IMR-90 (cell line): ENCODE data around the gene SEBOX. TPM values are rescaled to one million over a fixed set of nuclear protein-coding genes. Genes with fewer than 3 reads are reported as not detected.

Source experiments
- ATAC-seq: fragments of 200-7000 bp; cut with Tn5 transposase; 2 replicates; pipeline ENCODE4 v1.9.1; 2020; ENCODE audit warnings: low read depth, mild to moderate bottlenecking, moderate library complexity
- BruUV-seq: library from RNA; stranded (reverse); fragments of 400-500 nt; replicated peaks from 2 replicates; lab custom pipeline; 2021; lab: Mats Ljungman, UMichigan
- CTCF ChIA-PET: fragments of 300-600 bp; formaldehyde crosslinking; extraction: SDS; loops from one replicate; lab custom pipeline; 2021; ENCODE audit warnings: antibody characterized with exemption; lab: Yijun Ruan, JAX
- POLR2A ChIA-PET: fragments of 300-600 bp; sonication (Branson Sonifier 250); formaldehyde crosslinking; loops from one replicate; lab custom pipeline; 2022; ENCODE audit warnings: antibody characterized with exemption; ENCODE audit not compliant: unreplicated experiment; lab: Charles Lee
- DNase-seq: peaks from one replicate; pipeline ENCODE4 v3.0.0; 2013
- H2AFZ ChIP-seq: replicated peaks from 2 replicates; pipeline ENCODE3; 2013; ENCODE audit warnings: low read length, mild to moderate bottlenecking; ENCODE audit not compliant: poor library complexity
- H2AK5ac ChIP-seq: 2 replicates; pipeline ENCODE4 v1.6.1; 2013; ENCODE audit warnings: low read depth, low read length, inconsistent platforms
- H2AK9ac ChIP-seq: replicated peaks from 2 replicates; pipeline ENCODE3; 2013; ENCODE audit warnings: mild to moderate bottlenecking, low read depth, low read length, moderate library complexity; ENCODE audit not compliant: poor library complexity
- H2BK120ac ChIP-seq: 2 replicates; pipeline ENCODE4 v1.6.1; 2013; ENCODE audit warnings: low read depth, low read length, inconsistent platforms
- H2BK15ac ChIP-seq: 3 replicates; pipeline ENCODE4 v1.6.1; 2013; ENCODE audit warnings: low read depth, low read length, inconsistent platforms
- H2BK20ac ChIP-seq: 2 replicates; pipeline ENCODE4 v1.6.1; 2013; ENCODE audit warnings: low read depth, mild to moderate bottlenecking, inconsistent platforms, low read length, moderate library complexity
- H2BK5ac ChIP-seq: 2 replicates; pipeline ENCODE4 v1.6.1; 2013; ENCODE audit warnings: mild to moderate bottlenecking, low read depth, low read length, inconsistent platforms; ENCODE audit not compliant: poor library complexity, severe bottlenecking
- H3K14ac ChIP-seq: replicated peaks from 2 replicates; pipeline ENCODE4 v1.6.1; 2013; ENCODE audit warnings: low read depth, low read length, inconsistent platforms
- H3K18ac ChIP-seq: 2 replicates; pipeline ENCODE4 v1.6.1; 2013; ENCODE audit warnings: low read depth, low read length, control low read depth
- H3K23ac ChIP-seq: 2 replicates; pipeline ENCODE4 v1.6.1; 2013; ENCODE audit warnings: low read depth, low read length, inconsistent platforms
- H3K27ac ChIP-seq: 2 replicates; pipeline ENCODE4 v1.5.1; 2013; ENCODE audit warnings: mild to moderate bottlenecking, control low read depth, low read length; ENCODE audit not compliant: insufficient read depth
- H3K27me3 ChIP-seq: 2 replicates; pipeline ENCODE4 v1.6.1; 2013; ENCODE audit warnings: low read length; ENCODE audit not compliant: control insufficient read depth, insufficient read depth
- H3K36me3 ChIP-seq: 2 replicates; pipeline ENCODE4 v1.6.1; 2013; ENCODE audit warnings: low read length, mixed read lengths; ENCODE audit not compliant: control insufficient read depth, insufficient read depth
- H3K4ac ChIP-seq: 2 replicates; pipeline ENCODE4 v1.6.1; 2013; ENCODE audit warnings: low read depth, low read length, inconsistent platforms
- H3K4me1 ChIP-seq: 2 replicates; pipeline ENCODE4 v1.6.1; 2013; ENCODE audit warnings: low read length, mixed read lengths; ENCODE audit not compliant: control insufficient read depth, insufficient read depth
- H3K4me2 ChIP-seq: 2 replicates; pipeline ENCODE4 v1.6.1; 2013; ENCODE audit warnings: low read depth, mild to moderate bottlenecking, control low read depth, low read length, moderate library complexity
- H3K4me3 ChIP-seq: 2 replicates; pipeline ENCODE4 v1.5.1; 2013; ENCODE audit warnings: low read depth, mild to moderate bottlenecking, control low read depth, low read length, moderate library complexity; ENCODE audit not compliant: insufficient read depth
- H3K56ac ChIP-seq: 2 replicates; pipeline ENCODE4 v1.6.1; 2013; ENCODE audit warnings: low read length, inconsistent platforms; ENCODE audit not compliant: insufficient read depth; ENCODE audit errors: extremely low read depth
- H3K79me1 ChIP-seq, 2 experiments: 2 replicates each; pipeline ENCODE4 v1.6.1; 2013; ENCODE audit warnings: low read length in 2 of 2, inconsistent platforms in 1 of 2, low read depth in 1 of 2
- H3K9ac ChIP-seq: 2 replicates; pipeline ENCODE4 v1.6.1; 2013; ENCODE audit warnings: low read depth, low read length, control low read depth
- H3K9me1 ChIP-seq: 2 replicates; pipeline ENCODE4 v1.6.1; 2013; ENCODE audit warnings: low read length, inconsistent platforms; ENCODE audit not compliant: insufficient read depth
- H3K9me3 ChIP-seq: 2 replicates; pipeline ENCODE4 v1.6.1; 2013; ENCODE audit warnings: low read length; ENCODE audit not compliant: control insufficient read depth, insufficient read depth
- H4K20me1 ChIP-seq: 2 replicates; pipeline ENCODE4 v1.6.1; 2013; ENCODE audit warnings: low read length, inconsistent platforms; ENCODE audit not compliant: insufficient read depth
- H4K5ac ChIP-seq: 2 replicates; pipeline ENCODE4 v1.6.1; 2013; ENCODE audit warnings: mild to moderate bottlenecking, low read depth, low read length, control low read depth
- H4K8ac ChIP-seq, 2 experiments: 2 replicates each; pipeline ENCODE4 v1.6.1; 2013; ENCODE audit warnings: low read depth in 2 of 2, low read length in 2 of 2, control low read depth in 1 of 2, inconsistent platforms in 1 of 2
- H4K91ac ChIP-seq: 2 replicates; pipeline ENCODE4 v1.6.1; 2013; ENCODE audit warnings: low read depth, low read length, inconsistent platforms; ENCODE audit not compliant: insufficient read depth
- CEBPB ChIP-seq: IDR thresholded peaks from 2 replicates; pipeline ENCODE4 v1.6.1; 2012; ENCODE audit warnings: low read depth, low read length, improper control_type of control experiment
- CHD1 ChIP-seq: IDR thresholded peaks from 2 replicates; pipeline ENCODE4 v1.6.1; 2012; ENCODE audit warnings: low read depth, low read length, improper control_type of control experiment
- CTCF ChIP-seq: conservative IDR thresholded peaks from 2 replicates; pipeline ENCODE4 v1.5.1; 2012; ENCODE audit warnings: mild to moderate bottlenecking, low read depth, low read length, improper control_type of control experiment
- FOS ChIP-seq: fragments of 150-350 bp; IDR thresholded peaks from 2 replicates; pipeline ENCODE4 v1.6.1; 2016; ENCODE audit warnings: low read depth, low read length
- MAFK ChIP-seq: IDR thresholded peaks from 2 replicates; pipeline ENCODE4 v1.6.1; 2012; ENCODE audit warnings: low read depth, low read length, improper control_type of control experiment
- MAZ ChIP-seq: IDR thresholded peaks from 2 replicates; pipeline ENCODE4 v1.6.1; 2012; ENCODE audit warnings: low read depth, mild to moderate bottlenecking, low read length, improper control_type of control experiment, moderate library complexity, borderline replicate concordance
- MXI1 ChIP-seq: IDR thresholded peaks from 2 replicates; pipeline ENCODE4 v1.6.1; 2012; ENCODE audit warnings: low read depth, mild to moderate bottlenecking, low read length, moderate library complexity, borderline replicate concordance
- POLR2A ChIP-seq: IDR thresholded peaks from 2 replicates; pipeline ENCODE4 v1.6.1; 2012; ENCODE audit warnings: mild to moderate bottlenecking, low read depth, low read length
- RCOR1 ChIP-seq: IDR thresholded peaks from 2 replicates; pipeline ENCODE4 v1.6.1; 2012; ENCODE audit warnings: mild to moderate bottlenecking, low read length, improper control_type of control experiment; ENCODE audit not compliant: insufficient replicate concordance
- RFX5 ChIP-seq: IDR thresholded peaks from 2 replicates; pipeline ENCODE4 v1.8.0; 2012; ENCODE audit warnings: low read depth, mild to moderate bottlenecking, low read length, moderate library complexity
- SMC3 ChIP-seq: fragments of 150-350 bp; IDR thresholded peaks from 2 replicates; pipeline ENCODE4 v1.6.1; 2016; ENCODE audit warnings: low read depth, mild to moderate bottlenecking, antibody characterized with exemption, low read length, moderate library complexity
- WGBS, 2 experiments: methylation state at CpG; one replicate each; pipeline versions ENCODE4 v1.1.5 to v1.1.7; 2013; ENCODE audit warnings: missing lambda C conversion rate in 2 of 2; ENCODE audit not compliant: insufficient read length in 1 of 2; ENCODE audit errors: extremely low coverage in 2 of 2; 5-methylcytosine and 5-hydroxymethylcytosine counted together
- dilution Hi-C: fragments of 300-500 bp; cut with HindIII; formaldehyde crosslinking; loops from one replicate; pipeline ENCODE4 v1.14.3; 2018; ENCODE audit warnings: low sequenced_read_pairs; ENCODE audit not compliant: unreplicated experiment
- in situ Hi-C: fragments of 300-500 bp; cut with MboI; formaldehyde crosslinking; loops from 3 replicates; pipeline ENCODE4 v1.14.3; 2019; ENCODE audit warnings: low sequenced_read_pairs, inconsistent platforms, mixed read lengths
- intact Hi-C: fragments of 100-400 bp; cut with micrococcal nuclease; formaldehyde crosslinking; loops from 2 replicates; pipeline ENCODE4 v1.10.0; 2022
- polyA plus RNA-seq, 3 experiments: library from polyadenylated mRNA; depleted of rRNA; stranded (reverse); fragments of >200 nt; gene quantifications; 2 replicates each; pipeline ENCODE4 v1.2.3, GENCODE V29; 2012; ENCODE audit warnings: low replicate concordance in 1 of 3
- total RNA-seq: library from RNA; depleted of rRNA; stranded (reverse); fragments of >200 nt; gene quantifications from 2 replicates; pipeline ENCODE4 v1.2.3, GENCODE V29; 2012
- TF ChIP-seq, protein P1 (sequence below): fragments of 150-350 bp; IDR thresholded peaks from 2 replicates; pipeline ENCODE4 v1.6.1; 2016; ENCODE audit warnings: low read depth, mild to moderate bottlenecking, low read length, moderate library complexity, borderline replicate concordance
- TF ChIP-seq, protein P2 (sequence below): fragments of 150-350 bp; IDR thresholded peaks from 2 replicates; pipeline ENCODE4 v1.6.1; 2017; ENCODE audit warnings: mild to moderate bottlenecking, antibody characterized with exemption, low read length, low read depth

SEBOX gene
- total and polyA plus RNA-seq, 2 of the 4 experiments (the other 2 are of a cell fraction) = not detected

GRCh38 chr17:28320215-28321061 is 44.6 kb downstream of the SEBOX start:
- ChIA-PET POLR2A (no interaction called here), CTCF (interaction anchor here (0.6 to 1.1 kb wide), 2 partner anchors 9 to 15 kb away, joined by 3 read pairs; partner anchors contain the start of genes IFT20 and TNFAIP1)
- peak overlapping the region; percentile 87 for H3K4me2 ChIP-seq
- no peak overlapping the region for H2BK20ac ChIP-seq
- WGBS, 2 experiments = no CpG with 5 or more reads among the region's 8 CpGs
- H3K36me3 ChIP-seq = no peaks in the 10 kb centered on the region
- intact Hi-C loops = loop anchor here (10.0 kb wide), 1 partner anchor 516 kb away; the partner anchor contains the start of gene NOS2
- H3K23ac ChIP-seq = no peak overlapping the region
- H4K20me1 ChIP-seq = no peaks in the 10 kb centered on the region
- H4K91ac ChIP-seq = no peak overlapping the region
- peak overlapping the region in 1 of 2 experiments; percentile 9; a peak in 1 of 4 replicates for H4K8ac ChIP-seq
- H4K5ac ChIP-seq = no peak overlapping the region
- H3K4me3 ChIP-seq = no peak overlapping the region
- H3K9ac ChIP-seq = no peak overlapping the region; the same call in 1 of the 2 replicates
- H2AK5ac ChIP-seq = no peak overlapping the region; the same call in 1 of the 2 replicates
- ATAC-seq (no peak), DNase-seq (no peak)
- no peak overlapping the region for H3K56ac ChIP-seq
- H3K27me3 ChIP-seq = no peaks in the 10 kb centered on the region
- H3K4me1 ChIP-seq = peaks cover 4% of the 10 kb centered on the region; the same call in 1 of the 2 replicates
- no peaks in the 10 kb centered on the region for H3K9me3 ChIP-seq
- TF ChIP-seq MAFK (no peak), POLR2A (no peak), FOS (no peak), CTCF (no peak), CHD1 (no peak), RCOR1 (no peak), MAZ (no peak), RFX5 (no peak), CEBPB (no peak), SMC3 (no peak), MXI1 (no peak)
- TF ChIP-seq, protein P1, sequence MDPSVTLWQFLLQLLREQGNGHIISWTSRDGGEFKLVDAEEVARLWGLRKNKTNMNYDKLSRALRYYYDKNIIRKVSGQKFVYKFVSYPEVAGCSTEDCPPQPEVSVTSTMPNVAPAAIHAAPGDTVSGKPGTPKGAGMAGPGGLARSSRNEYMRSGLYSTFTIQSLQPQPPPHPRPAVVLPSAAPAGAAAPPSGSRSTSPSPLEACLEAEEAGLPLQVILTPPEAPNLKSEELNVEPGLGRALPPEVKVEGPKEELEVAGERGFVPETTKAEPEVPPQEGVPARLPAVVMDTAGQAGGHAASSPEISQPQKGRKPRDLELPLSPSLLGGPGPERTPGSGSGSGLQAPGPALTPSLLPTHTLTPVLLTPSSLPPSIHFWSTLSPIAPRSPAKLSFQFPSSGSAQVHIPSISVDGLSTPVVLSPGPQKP = no peak
- TF ChIP-seq, protein P2, sequence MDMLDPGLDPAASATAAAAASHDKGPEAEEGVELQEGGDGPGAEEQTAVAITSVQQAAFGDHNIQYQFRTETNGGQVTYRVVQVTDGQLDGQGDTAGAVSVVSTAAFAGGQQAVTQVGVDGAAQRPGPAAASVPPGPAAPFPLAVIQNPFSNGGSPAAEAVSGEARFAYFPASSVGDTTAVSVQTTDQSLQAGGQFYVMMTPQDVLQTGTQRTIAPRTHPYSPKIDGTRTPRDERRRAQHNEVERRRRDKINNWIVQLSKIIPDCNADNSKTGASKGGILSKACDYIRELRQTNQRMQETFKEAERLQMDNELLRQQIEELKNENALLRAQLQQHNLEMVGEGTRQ = no peak
- H3K18ac ChIP-seq = no peak overlapping the region
- no peak overlapping the region for H3K27ac ChIP-seq
- H2BK15ac ChIP-seq = no peak overlapping the region
- BruUV-seq = no TSS peak
- H2AFZ ChIP-seq = no peak overlapping the region
- H3K9me1 ChIP-seq = peaks cover 3% of the 10 kb centered on the region; the same call in 1 of the 2 replicates
- no peak overlapping the region for H3K4ac ChIP-seq
- in situ Hi-C loops = loop anchor here (10.0 kb wide), 1 partner anchor 276 kb away; the partner anchor contains the start of gene NLK
- H3K14ac ChIP-seq = no peak overlapping the region
- dilution Hi-C loops = no loop called here
- H3K79me1 ChIP-seq = peaks cover 21 to 22% of the 10 kb centered on the region in 2 experiments; a peak in 3 of 4 replicates
- no peak overlapping the region for H2AK9ac ChIP-seq
- H2BK120ac ChIP-seq = no peak overlapping the region
- no peak overlapping the region for H2BK5ac ChIP-seq
